ENCODE measurements around the gene VEZF1. TPM values are rescaled to one million over a fixed set of nuclear protein-coding genes. Genes with fewer than 3 reads are reported as not detected.
A peak's percentile ranks its signal among the peaks of the same experiment; 100 is the strongest.

VEZF1 gene
- total RNA-seq, 4 donors from 2014 or later: 44.0 to 65.1 (median 50.1) TPM

GRCh38 chr17:57982452-57983170, 5.4 kb downstream of the VEZF1 start:
- 79 to 84% methylated on average over 5 to 14 of the region's 14 CpGs for WGBS, 2 donors (ENCODE audit: low coverage in 1 of 2)
- Histone ChIP-seq H3K36me3 (peaks cover 0 to 44% (median 18%) of the 10 kb centered on the region in 4 donors), H3K4me3 (no peak overlapping the region), H3K4me1 (peaks cover 28 to 63% (median 33%) of the 10 kb centered on the region in 4 donors), H3K9me3 (no peaks in the 10 kb centered on the region), H3K27me3 (no peaks in the 10 kb centered on the region), H3K27ac (peak overlapping the region in 3 of 4 donors; percentile 93 to 97 (median 96))
- in situ Hi-C loops (cut with MboI; ENCODE audit: low pct_ligation_motif_present in 1 of 4, low pct_unique_long_range_greater_than_20kb in 1 of 4, low sequenced_read_pairs in 3 of 4): loop anchor here in 1 of 4 donors (25.0 kb wide), 1 partner anchor 105 kb away; the partner anchor contains the start of gene DYNLL2
- intact Hi-C loops (cut with DNase I; ENCODE audit: low total_unique reads): no loop called here
- no peak for DNase-seq
- TF ChIP-seq EP300 (IDR thresholded peaks at IDR 0.05; ENCODE audit: low read depth) (no peak), POLR2A (IDR thresholded peaks at IDR 0.05) (no peak), CTCF (IDR thresholded peaks at IDR 0.05) (no peak), POLR2AphosphoS5 (IDR thresholded peaks at IDR 0.05) (no peak)

- H3K4me1 ChIP-seq: peaks cover 23 to 53% (median 31%) of the 10 kb centered on the region in 4 donors
- in situ Hi-C loops (cut with MboI; ENCODE audit: low pct_ligation_motif_present in 1 of 4, low pct_unique_long_range_greater_than_20kb in 1 of 4, low sequenced_read_pairs in 3 of 4) (loop anchor here in 1 of 4 donors (25.0 kb wide), 1 partner anchor 107 kb away; the partner anchor contains the start of gene DYNLL2), intact Hi-C loops (cut with DNase I; ENCODE audit: low total_unique reads) (no loop called here)
- H3K4me3 ChIP-seq: no peak overlapping the region
- no peak for TF ChIP-seq CTCF (IDR thresholded peaks at IDR 0.05)
- no peak for TF ChIP-seq EP300 (IDR thresholded peaks at IDR 0.05; ENCODE audit: low read depth)
- WGBS, 2 donors (ENCODE audit: low coverage in 1 of 2): 90 to 93% methylated on average over 4 of the region's 4 CpGs
- no peak for DNase-seq
- no peaks in the 10 kb centered on the region for H3K27me3 ChIP-seq
- no peaks in the 10 kb centered on the region for H3K9me3 ChIP-seq
- H3K27ac ChIP-seq: no peak overlapping the region
- H3K36me3 ChIP-seq: peaks cover 0 to 64% (median 29%) of the 10 kb centered on the region in 4 donors
Measured at GRCh38 chr17:57980522-57980921, 7.5 kb downstream of the VEZF1 start.

GRCh38 chr17:57979076-57979475, 9.0 kb downstream of the VEZF1 start:
- WGBS, 2 donors (ENCODE audit: low coverage in 1 of 2): 23 to 84% methylated on average over 1 of the region's 1 CpG
- H3K27me3 ChIP-seq: no peaks in the 10 kb centered on the region
- H3K4me3 ChIP-seq: no peak overlapping the region
- no peak overlapping the region for H3K27ac ChIP-seq
- intact Hi-C loops (cut with DNase I; ENCODE audit: low total_unique reads): no loop called here
- H3K9me3 ChIP-seq: no peaks in the 10 kb centered on the region
- in situ Hi-C loops (cut with MboI; ENCODE audit: low pct_ligation_motif_present in 1 of 4, low pct_unique_long_range_greater_than_20kb in 1 of 4, low sequenced_read_pairs in 3 of 4): loop anchor here in 1 of 4 donors (25.0 kb wide), 1 partner anchor 108 kb away; the partner anchor contains the start of gene DYNLL2
- H3K4me1 ChIP-seq: peaks cover 15 to 45% (median 23%) of the 10 kb centered on the region in 4 donors
- DNase-seq: no peak
- peaks cover 0 to 77% (median 31%) of the 10 kb centered on the region in 4 donors for H3K36me3 ChIP-seq
- TF ChIP-seq EP300 (IDR thresholded peaks at IDR 0.05; ENCODE audit: low read depth) (no peak), POLR2AphosphoS5 (IDR thresholded peaks at IDR 0.05) (no peak), POLR2A (IDR thresholded peaks at IDR 0.05) (no peak), CTCF (IDR thresholded peaks at IDR 0.05) (no peak)

- H3K9me3 ChIP-seq: no peaks in the 10 kb centered on the region
- DNase-seq: no peak
- H3K4me3 ChIP-seq: no peak overlapping the region
- H3K27me3 ChIP-seq: no peaks in the 10 kb centered on the region
- in situ Hi-C loops (cut with MboI; ENCODE audit: low pct_ligation_motif_present in 1 of 4, low pct_unique_long_range_greater_than_20kb in 1 of 4, low sequenced_read_pairs in 3 of 4): loop anchor here in 1 of 4 donors (25.0 kb wide), 1 partner anchor 111 kb away; the partner anchor contains the start of gene DYNLL2
- TF ChIP-seq POLR2AphosphoS5 (IDR thresholded peaks at IDR 0.05): no peak
- no peak for TF ChIP-seq POLR2A (IDR thresholded peaks at IDR 0.05)
- no peak for TF ChIP-seq EP300 (IDR thresholded peaks at IDR 0.05; ENCODE audit: low read depth)
- no peak for TF ChIP-seq CTCF (IDR thresholded peaks at IDR 0.05)
- H3K27ac ChIP-seq: no peak overlapping the region
- 80 to 87% methylated on average over 3 of the region's 3 CpGs for WGBS, 2 donors (ENCODE audit: low coverage in 1 of 2)
- H3K4me1 ChIP-seq: peaks cover under 1 to 21% (median 9%) of the 10 kb centered on the region in 4 donors
- peaks cover 0 to 78% (median 36%) of the 10 kb centered on the region in 4 donors for H3K36me3 ChIP-seq
- intact Hi-C loops (cut with DNase I; ENCODE audit: low total_unique reads): no loop called here
Measured at GRCh38 chr17:57976594-57976993, 11.5 kb downstream of the VEZF1 start.

Measured in transverse colon (tissue), 4 donors.